Adrenal gland (tissue), 5 donors: ENCODE results near the gene NUDT17.

Experiments used
- POLR2A ChIP-seq, 2 donors: fragments of 450-650 bp; IDR thresholded peaks; one replicate each; pipeline ENCODE4 v1.6.1; 2017; ENCODE audit warnings: antibody characterized with exemption in 2 of 2, mild to moderate bottlenecking in 2 of 2, moderate library complexity in 1 of 2
- TF ChIP-seq, protein P1 (sequence below), 6 experiments: fragments of 450-650 bp in 4 of 6; fragments of 200-600 bp in 2 of 6; sonication (generic) in 1 of 6; IDR thresholded peaks; 1 replicate in 5 of 6; 2 replicates in 1 of 6; pipeline versions ENCODE4 v1.5.1 to v1.8.0; 2016 to 2021; ENCODE audit warnings: antibody characterized with exemption in 6 of 6, mild to moderate bottlenecking in 2 of 6, moderate library complexity in 1 of 6
- donor health status: DM: no; HTN: no; CAD: no.

DNA sequence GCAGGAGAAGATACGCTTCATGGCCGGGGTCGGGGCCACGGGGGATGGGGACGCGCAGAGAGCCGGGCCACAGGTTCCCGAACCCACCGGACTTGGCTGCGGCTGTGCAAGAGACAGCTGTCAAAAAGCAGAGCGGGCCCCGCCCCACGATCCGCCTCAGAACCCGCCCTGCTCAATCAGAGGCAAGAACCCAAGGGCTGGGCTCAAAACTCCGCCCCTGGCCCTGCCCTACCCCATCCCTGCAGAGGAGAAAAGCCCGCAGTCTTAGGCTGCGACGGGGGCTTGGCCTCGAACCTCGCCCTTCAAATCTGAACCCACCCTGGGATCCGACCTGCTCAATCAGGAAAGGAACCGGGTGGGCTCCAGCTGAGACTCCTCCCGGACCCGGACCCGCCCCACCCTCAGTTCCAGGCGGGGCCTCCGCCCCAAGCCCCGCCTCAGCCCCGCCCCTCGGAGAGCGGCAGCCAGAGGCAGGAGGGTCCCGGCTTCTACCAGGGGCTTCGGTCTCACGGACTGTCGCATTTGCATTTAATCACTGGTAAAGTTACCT lies 40.4 kb downstream of the NUDT17 start, which contains the start of gene ANKRD35:
- TF ChIP-seq, protein P1, sequence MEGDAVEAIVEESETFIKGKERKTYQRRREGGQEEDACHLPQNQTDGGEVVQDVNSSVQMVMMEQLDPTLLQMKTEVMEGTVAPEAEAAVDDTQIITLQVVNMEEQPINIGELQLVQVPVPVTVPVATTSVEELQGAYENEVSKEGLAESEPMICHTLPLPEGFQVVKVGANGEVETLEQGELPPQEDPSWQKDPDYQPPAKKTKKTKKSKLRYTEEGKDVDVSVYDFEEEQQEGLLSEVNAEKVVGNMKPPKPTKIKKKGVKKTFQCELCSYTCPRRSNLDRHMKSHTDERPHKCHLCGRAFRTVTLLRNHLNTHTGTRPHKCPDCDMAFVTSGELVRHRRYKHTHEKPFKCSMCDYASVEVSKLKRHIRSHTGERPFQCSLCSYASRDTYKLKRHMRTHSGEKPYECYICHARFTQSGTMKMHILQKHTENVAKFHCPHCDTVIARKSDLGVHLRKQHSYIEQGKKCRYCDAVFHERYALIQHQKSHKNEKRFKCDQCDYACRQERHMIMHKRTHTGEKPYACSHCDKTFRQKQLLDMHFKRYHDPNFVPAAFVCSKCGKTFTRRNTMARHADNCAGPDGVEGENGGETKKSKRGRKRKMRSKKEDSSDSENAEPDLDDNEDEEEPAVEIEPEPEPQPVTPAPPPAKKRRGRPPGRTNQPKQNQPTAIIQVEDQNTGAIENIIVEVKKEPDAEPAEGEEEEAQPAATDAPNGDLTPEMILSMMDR (IDR thresholded peaks at IDR 0.05) = no peak
- TF ChIP-seq POLR2A (IDR thresholded peaks at IDR 0.05) = no peak
